Dermis blood vessel endothelial cell (primary cell): ENCODE measurements around the gene CIAO1. TPM values are rescaled to one million over a fixed set of nuclear protein-coding genes. Genes with fewer than 3 reads are reported as not detected.
"Not testable (repeated sequence)": the region's sequence is repeated elsewhere in the genome, so short reads cannot be mapped to it uniquely, and the experiment has no call there.

Source experiments
- DNase-seq: peaks from one replicate; pipeline ENCODE4 v3.0.0; 2010
- total RNA-seq: library from RNA; depleted of rRNA; stranded (reverse); fragments of >200 nt; gene quantifications from 2 replicates; pipeline ENCODE4 v1.2.3, GENCODE V29; 2014

CIAO1 gene
- 72.6 and 120 TPM in 2 replicates for total RNA-seq

- peak; percentile 99 for DNase-seq
Measured at GRCh38 chr2:96265840-96266679, at the start of gene CIAO1, which contains the start of gene TMEM127. CIAO1 (plus strand) TSS chr2:96266225; CDS start chr2:96266351, 126 bp downstream. TMEM127 (minus strand) TSS chr2:96265997; CDS start chr2:96265381, 616 bp downstream.

DNA sequence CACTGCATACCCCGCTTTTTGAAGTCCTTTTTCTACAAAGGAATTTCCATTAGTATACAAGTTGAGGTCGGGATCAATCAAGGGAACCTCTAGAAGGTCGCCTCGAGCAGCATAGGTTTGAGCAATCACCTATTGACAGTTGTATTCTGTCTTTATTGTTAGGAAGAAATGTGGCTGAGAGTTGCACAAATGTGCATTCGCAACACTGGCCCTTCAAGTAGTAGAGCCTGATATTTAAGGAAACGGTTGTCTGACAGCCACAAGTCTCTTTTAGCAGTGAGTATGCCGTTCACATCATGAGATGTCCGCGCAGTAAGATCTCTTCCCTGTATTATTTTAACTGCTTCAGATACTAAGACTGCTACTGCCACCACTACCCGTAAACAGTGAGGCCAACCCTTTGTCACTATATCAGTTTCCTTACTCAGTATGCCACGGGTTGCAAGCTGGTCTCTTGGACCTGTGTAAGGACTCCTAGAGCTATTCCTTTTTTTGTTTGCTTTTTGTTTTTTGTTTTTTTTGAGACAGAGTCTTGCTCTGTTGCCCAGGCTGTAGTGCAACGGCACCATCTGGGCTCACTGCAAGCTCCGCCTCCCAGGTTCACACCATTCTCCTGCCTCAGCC is 47.4 kb upstream of the CIAO1 start:
- DNase-seq: no peak

DNA sequence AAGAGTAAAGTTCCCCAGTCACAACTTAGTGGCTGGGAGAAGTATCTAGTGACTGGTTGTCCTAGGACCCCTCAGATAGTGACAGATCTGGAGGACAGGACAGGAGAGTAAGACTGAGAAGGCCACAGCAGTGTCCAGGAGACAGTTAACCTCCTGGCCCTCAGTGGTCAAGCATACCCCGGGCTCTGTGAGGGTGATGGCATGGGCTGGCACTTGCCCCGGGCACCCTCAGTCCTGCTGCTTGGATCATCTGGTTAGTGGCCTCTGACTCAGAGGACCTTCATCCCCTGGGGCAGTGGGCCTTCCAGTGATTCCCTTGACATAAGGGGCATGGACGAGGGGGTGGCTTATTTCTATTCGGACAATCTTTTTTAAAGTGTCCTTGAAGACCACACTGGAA is 46.1 kb upstream of the CIAO1 start:
- DNase-seq: not testable (repeated sequence)

DNA sequence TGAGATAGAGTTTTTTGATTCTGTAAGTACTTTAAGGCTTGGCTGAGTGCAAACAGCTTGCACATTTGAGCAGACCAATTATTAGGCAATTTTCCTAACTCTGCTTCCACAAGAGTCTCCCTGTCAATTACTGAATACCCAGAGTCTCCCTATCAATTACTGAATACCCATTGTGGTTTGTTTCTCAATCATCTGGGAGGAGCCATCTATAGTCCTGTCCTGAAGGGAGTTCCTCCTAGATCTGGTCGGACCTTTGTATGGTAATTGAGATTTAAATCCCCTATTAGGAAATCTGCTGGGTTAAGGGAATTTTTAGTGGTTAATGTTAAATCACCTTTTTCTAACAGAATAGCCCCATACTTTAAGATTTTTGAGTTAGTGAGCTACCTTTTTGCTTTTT is 44.9 kb upstream of the CIAO1 start:
- not testable (repeated sequence) for DNase-seq

- no peak for DNase-seq
Measured at GRCh38 chr2:96225016-96225533, 41.0 kb upstream of the CIAO1 start.

DNA sequence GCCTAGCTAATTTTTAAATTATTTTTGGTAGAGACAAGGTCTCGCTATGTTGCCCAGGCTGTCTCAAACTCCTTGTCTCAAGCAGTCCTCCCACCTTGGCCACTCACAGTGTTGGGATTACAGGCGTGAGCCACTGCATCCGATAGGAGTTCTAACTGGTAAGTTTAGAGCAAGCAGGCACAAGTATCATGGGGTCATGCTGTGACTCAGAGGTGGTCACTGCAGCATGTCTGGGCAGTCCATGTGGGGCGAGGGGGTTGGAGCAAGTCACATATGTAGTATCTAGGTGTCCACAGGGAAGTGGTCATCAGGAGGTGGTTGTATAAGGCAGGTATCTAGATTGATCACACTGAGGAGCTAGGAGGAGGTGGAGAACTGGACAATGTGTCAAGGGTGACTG is 34.7 kb upstream of the CIAO1 start:
- DNase-seq: no peak

DNA sequence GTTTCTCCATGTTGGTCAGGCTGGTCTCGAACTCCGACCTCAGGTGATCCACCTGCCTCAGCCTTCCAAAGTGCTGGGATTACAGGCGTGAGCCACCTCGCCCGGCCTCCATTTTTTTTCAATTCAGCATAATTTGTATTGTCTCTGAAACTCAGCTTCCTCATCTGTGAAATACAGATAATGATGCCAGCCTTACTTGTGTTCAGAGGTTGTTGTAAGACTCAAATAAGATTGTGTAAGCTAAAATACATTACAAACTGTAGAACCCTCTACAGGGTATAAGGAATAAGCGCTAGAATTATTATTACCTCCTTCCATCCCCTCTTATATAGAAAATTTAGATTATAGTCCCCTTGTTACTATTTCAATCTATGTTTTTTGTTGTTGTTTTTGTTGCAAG is 32.6 kb upstream of the CIAO1 start:
- DNase-seq: no peak

DNA sequence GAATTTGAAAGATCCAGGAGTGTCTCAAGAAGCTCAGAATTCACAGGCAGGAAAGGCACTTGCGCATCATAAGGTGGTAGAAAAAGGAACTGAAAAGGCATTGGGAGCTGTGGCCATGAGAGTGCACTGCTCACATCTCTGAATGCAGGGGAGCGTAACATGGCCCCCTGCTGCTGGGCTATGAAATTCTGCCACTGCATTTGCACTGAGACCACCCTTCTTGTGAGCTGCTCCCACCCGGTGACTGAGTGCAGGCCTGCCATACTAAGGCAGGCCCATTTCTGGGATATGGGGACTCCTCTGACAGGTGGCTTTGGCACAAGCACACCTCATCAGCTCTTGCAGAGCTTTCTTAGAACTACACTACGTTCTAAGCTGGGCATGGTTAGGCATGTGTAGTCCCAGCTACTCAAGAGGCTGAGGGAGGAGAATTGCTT is 32.1 kb upstream of the CIAO1 start:
- DNase-seq: no peak

DNA sequence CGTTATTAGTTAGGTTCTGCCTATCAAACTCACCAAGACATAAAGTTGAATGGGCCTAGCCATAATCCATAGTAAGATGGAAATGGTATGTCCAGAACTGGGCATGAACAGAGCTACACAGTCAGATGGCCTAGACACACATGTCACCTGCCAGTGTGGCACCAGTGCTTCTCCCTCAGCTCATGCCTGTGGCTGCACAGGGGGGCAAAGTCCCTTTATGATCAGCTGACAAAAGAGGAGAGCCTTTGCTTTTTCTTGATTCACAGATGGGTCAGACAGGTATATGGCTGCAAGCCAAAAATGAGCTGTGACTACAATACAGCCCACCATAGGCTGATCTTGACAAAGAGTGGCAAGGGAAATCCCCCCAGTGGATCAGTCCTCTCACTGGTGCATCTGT is 29.1 kb upstream of the CIAO1 start:
- DNase-seq: no peak

DNA sequence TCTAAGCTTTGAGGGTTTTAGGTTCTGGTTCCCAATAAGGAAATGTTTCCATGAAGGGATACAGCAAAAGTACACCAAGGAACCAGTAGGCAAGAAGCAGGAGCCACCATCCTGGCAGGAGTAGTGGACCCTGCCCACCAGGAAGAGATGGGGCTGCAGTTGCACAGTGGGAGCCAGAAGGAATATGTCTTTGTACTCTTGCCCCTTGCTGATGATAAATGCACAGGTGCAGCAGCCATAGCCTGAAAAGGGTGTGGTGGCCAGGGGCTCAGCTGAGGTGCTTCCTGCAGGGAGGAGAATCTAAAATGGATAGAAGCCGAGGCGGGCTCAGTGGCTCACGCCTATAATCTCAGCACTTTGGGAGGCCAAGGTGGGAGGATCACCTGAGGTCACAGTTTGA is 27.8 kb upstream of the CIAO1 start:
- no peak for DNase-seq

- DNase-seq: no peak
Measured at GRCh38 chr2:96239091-96239490, 26.9 kb upstream of the CIAO1 start.

DNA sequence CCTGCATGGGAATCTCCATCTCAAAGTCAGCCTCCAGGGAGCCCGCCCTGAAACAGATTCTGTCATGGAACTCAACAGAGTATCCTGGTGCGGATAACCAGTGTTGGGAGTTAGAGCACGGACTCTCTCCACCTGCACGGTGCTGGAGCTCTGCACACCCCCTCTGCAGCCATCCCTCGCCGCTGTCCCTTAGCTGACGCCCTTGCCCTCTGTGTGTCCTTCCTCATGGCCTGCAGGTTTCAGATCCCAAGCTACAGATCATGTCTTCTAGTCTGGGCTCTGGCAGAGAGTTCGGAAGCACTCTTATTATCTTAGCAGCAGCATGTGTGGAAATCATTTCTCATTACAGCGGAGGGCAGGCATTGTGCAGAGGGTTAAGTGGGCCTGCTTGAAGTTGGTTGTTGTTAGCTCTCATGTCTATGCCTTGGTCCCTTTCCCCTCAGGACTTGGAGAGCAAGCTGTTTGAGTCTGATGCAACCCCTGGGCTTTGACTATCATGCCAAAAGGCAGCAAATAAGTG is 26.2 kb upstream of the CIAO1 start:
- DNase-seq: no peak

DNA sequence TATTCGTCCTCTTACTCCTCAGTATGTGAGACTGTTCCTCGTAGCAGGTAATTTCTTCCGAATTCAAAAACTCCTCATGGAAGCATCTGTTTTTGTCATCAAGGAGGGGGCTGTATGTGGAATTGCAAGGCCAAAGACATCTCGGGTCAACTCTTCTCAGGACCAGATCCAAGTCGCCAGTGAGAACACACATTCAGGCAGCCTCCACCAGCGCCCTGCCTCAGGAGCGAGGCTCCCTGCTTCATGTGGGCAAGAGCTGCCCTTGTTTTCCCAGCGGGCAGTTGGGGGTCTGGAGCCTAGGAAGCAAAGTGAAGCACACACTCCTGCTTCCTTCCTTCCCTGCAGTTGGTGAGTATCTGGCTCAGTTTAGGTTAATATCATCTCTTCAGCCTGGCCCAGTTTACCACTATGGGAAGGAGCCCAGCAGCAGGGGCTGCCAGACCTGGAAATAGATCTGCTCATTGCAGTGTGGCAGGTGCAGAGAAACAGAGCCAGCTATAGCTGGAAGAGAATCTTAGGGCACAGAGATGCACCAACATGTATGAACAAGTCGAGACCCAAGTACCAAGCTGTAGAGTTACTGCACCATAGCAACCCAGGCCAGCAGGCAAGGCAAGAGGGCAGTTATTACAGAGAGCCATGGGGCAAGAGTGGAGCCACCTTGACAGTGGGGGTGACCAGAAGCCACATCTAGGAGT is 25.5 kb upstream of the CIAO1 start:
- no peak for DNase-seq

DNA sequence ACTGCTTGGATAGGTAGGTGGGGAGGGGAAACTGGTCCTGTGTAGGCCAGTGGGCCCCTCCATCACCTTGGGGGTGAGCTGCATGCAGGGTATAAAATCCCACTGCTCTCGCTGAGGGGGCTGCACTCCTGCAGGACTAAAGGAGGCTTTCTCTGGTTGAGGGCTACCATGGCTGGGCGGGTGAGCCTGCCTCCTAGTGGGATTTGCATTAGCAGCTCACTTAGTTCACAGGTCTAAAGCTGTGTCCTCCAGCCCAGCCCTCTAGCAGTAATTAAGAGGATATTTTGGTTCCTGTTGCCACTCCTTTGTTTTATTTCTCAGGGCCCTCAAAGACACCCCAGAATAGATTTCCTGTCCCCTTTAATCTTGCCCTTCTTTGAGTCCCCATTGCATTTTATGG is 24.8 kb upstream of the CIAO1 start:
- no peak for DNase-seq

- peak; percentile 87 for DNase-seq
Measured at GRCh38 chr2:96241900-96242611, 24.0 kb upstream of the CIAO1 start.

DNA sequence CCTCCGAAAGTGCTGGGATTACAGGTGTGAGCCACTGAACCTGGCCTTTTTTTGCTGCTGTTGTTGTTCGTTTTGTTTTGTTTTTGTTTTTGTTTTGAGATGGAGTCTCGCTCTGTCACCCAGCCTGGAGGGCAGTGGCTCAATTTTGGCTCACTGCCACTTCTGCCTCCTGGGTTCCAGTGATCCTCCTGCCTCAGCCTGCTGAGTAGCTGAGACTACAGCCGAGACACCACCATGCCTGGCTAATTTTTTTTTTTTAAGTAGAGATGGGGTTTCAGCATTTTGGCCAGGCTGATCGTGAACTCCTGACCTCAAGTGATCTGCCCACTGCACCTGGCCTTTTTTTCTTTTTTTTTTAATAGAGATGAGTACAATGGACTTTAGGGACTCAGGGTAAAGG is 22.2 kb upstream of the CIAO1 start:
- no peak for DNase-seq

DNA sequence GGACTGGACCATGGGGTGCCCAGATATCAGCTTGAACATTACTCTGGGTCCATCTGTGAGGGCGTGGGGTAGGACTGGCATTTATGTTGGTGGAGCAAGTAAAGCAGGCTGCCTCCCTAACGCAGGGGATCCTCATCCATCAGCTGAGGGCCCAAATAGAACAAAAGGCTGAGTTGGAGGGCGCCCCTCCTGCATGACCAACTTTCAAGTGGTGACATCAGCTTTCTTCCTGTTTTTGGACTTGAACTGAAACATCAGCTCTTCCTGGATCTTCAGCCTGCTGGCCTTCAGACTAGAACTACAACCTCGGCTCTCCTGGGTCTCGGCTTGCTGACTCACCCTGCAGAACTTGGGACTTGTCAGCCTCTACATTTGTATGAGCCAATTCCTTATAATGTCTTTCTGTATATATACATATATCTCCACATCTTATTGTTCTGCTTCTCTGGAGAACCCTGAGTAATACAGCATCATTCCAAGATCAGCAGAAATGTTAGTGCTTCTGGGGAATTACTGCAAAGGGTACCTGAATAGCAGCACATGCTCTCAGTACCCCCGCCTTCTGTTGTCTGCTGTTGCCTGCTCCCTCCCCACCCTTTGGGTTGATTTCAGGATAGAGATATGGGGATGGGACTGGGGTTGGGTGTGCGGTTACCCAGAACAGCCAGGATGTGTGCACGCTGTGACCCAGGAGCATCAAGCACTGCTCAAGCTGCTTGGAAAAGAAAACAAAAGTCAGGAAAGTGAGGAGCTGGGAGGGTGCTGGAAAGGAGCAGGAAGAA is 20.2 kb upstream of the CIAO1 start:
- DNase-seq: peak; percentile 91

DNA sequence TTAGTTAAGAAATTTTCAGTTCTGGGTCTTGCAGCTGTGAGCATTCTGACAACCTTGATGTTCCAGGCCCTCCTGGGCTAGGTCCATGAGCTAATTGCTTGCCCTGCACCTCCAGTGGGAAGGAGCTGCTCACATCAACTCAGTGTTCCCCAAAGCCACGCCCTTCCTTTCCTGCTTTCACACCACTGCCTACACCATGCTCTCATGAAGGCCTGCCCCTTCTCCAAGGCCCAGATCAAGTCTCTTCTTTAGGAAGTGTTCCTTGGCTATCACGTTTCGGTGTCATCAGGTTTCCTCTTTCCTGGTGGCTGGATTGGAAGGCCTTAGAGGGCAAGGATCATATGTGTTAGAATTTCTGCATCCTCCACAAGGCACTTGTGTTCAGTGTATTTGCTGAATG is 19.0 kb upstream of the CIAO1 start:
- DNase-seq: peak; percentile 44

DNA sequence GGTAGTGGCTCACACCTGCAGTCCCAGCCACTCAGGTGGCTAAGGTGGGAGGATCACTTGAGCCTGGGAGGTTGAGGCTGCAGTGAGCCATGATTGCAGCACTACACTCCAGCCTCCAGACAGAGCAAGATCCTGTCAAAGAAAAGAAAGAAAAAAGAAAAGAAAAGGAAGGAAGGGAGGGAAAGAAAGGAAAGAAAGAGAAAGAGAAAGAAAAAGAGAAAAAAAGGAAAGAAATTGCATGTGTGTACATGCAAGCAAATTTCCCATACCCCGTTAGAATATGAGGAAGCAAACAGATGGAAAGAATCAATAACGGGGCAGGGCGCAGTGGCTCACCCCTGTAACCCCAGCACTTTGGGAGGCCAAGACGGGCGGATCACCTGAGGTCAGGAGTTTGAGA is 18.1 kb upstream of the CIAO1 start:
- DNase-seq: no peak

DNA sequence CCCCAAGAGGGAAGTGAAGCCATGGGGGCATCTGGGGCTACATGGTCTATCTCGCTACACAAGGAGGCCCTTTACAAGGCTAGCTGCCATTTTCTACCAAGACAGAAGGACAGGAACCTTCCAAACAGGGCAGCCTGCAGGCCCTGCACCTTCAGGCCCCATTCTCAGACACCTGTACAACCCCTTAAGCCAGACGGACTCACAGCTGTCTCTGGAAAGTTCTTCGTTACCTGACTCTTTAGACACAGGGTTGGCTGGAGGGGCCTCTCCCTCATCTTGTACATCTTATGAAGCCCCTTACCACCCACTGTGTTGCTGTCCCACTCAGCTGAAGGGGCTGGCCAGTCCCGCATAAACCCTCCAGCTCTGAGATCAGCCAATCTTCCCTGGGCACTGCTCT is 17.4 kb upstream of the CIAO1 start:
- no peak for DNase-seq

DNA sequence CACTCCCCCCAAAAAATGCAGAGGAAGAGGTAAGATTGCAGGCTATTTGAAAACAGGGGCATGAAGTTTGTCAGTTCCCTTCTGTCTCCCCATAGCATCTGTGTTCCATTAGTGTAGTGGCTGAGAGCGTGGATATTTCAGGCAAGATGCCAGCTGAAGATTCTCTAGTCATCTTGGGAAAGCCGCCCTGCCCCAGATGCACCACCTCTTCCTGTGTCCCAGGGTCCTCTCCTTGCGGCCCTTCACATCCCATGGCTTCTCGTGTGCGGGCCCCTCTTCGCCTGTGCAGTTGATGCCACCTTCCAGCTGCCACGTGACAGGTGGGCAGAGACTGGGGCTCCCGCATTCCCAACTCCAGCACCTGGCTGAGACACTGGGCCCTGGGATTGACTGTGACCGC is 16.4 kb upstream of the CIAO1 start:
- no peak for DNase-seq

DNA sequence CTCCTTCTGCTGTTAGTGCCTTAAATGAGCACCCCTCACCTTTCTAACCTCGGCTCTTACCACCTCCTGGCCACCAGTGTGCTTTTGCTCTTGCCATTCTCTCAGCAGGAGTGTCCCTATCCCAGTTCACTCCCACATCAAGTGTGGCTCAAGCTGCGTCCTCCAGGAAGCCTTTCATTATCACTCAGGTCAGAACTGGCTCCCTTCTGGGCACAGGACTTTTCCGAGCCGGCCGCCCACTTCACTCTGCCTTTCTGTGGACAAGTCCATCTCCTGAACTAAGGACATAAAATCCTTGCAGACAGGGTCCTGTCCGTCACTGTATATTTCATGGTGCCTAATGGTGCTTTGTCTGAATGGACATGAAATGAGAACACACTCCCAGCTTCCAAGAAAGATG is 15.8 kb upstream of the CIAO1 start:
- DNase-seq: no peak
